OCI-LY3 (cell line): ENCODE measurements around the gene ALG1L2.
"Not testable (repeated sequence)": the region's sequence is repeated elsewhere in the genome, so short reads cannot be mapped to it uniquely, and the experiment has no call there.

ENCODE experiments used
- H2AFZ ChIP-seq: fragments of 200-600, 300-600 bp; shearing (Covaris generic); 2 replicates; pipeline ENCODE4 v1.6.0; 2014; ENCODE audit warnings: antibody characterized with exemption, low read depth, low read length
- H3K27ac ChIP-seq: fragments of 200-600, 300-600 bp; sonication (generic); 2 replicates; pipeline ENCODE4 v1.5.1; 2014; ENCODE audit warnings: mild to moderate bottlenecking, low read length, moderate library complexity, mixed read lengths
- H3K27me3 ChIP-seq: fragments of 200-600, 300-600 bp; sonication (generic); 2 replicates; pipeline ENCODE4 v1.6.1; 2014; ENCODE audit warnings: low read depth, low read length, mixed read lengths
- H3K36me3 ChIP-seq: fragments of 200-600, 300-600 bp; sonication (generic); replicated peaks from 2 replicates; pipeline ENCODE3; 2014; ENCODE audit warnings: low read depth, low read length, mixed read lengths
- H3K4me1 ChIP-seq: fragments of 300-600, 200-600 bp; sonication (generic); 2 replicates; pipeline ENCODE4 v1.6.1; 2014; ENCODE audit warnings: low read length, mixed read lengths
- H3K4me2 ChIP-seq: fragments of 200-600, 300-600 bp; sonication (generic); 2 replicates; pipeline ENCODE4 v1.6.1; 2014; ENCODE audit warnings: low read length, mixed read lengths
- H3K4me3 ChIP-seq: fragments of 300-600, 200-600 bp; sonication (generic); 2 replicates; pipeline ENCODE4 v1.5.1; 2014; ENCODE audit warnings: antibody characterized with exemption, mild to moderate bottlenecking, low read length, moderate library complexity
- H3K79me2 ChIP-seq: fragments of 300-600, 200-600 bp; shearing (Covaris generic); 2 replicates; pipeline ENCODE4 v1.6.1; 2014; ENCODE audit warnings: mild to moderate bottlenecking, low read length, mixed read lengths
- H3K9ac ChIP-seq: fragments of 300-600, 200-600 bp; shearing (Covaris generic); 2 replicates; pipeline ENCODE4 v1.6.0; 2014; ENCODE audit warnings: mild to moderate bottlenecking, low read length, moderate library complexity
- H3K9me3 ChIP-seq: fragments of 200-600, 300-600 bp; shearing (Covaris generic); 2 replicates; pipeline ENCODE4 v1.6.1; 2014; ENCODE audit warnings: low read length, mixed read lengths; ENCODE audit not compliant: insufficient read depth
- H4K20me1 ChIP-seq: fragments of 200-600, 300-600 bp; sonication (generic); 2 replicates; pipeline ENCODE4 v1.6.1; 2016; ENCODE audit warnings: low read length, mixed read lengths; ENCODE audit not compliant: insufficient read depth
- CTCF ChIP-seq: fragments of 200-600, 300-600 bp; sonication (generic); IDR thresholded peaks from 2 replicates; pipeline ENCODE4 v1.5.1; 2014; ENCODE audit warnings: antibody characterized with exemption, low read length, low read depth
- EZH2phosphoT487 ChIP-seq: fragments of 200-600 bp; shearing (Covaris generic); IDR thresholded peaks from 2 replicates; pipeline ENCODE4 v1.6.1; 2018; ENCODE audit warnings: antibody characterized with exemption, mixed run types, low read depth

The ALG1L2 gene

GRCh38 chr3:130073582-130073981 lies 8.0 kb upstream of the ALG1L2 start:
- H3K9me3 ChIP-seq: no peaks in the 10 kb centered on the region
- no peaks in the 10 kb centered on the region for H3K79me2 ChIP-seq
- H3K9ac ChIP-seq: no peak overlapping the region
- H3K27me3 ChIP-seq: no peaks in the 10 kb centered on the region
- no peaks in the 10 kb centered on the region for H3K4me1 ChIP-seq
- H3K4me3 ChIP-seq: no peak overlapping the region
- H3K27ac ChIP-seq: no peak overlapping the region
- no peaks in the 10 kb centered on the region for H3K36me3 ChIP-seq
- no peaks in the 10 kb centered on the region for H4K20me1 ChIP-seq
- no peak for TF ChIP-seq CTCF
- no peak for TF ChIP-seq EZH2phosphoT487
- no peak overlapping the region for H2AFZ ChIP-seq
- H3K4me2 ChIP-seq: no peak overlapping the region

GRCh38 chr3:130077636-130078035 lies 4.0 kb upstream of the ALG1L2 start:
- Histone ChIP-seq H3K79me2 (no peaks in the 10 kb centered on the region), H3K27me3 (no peaks in the 10 kb centered on the region), H3K9ac (no peak overlapping the region), H3K4me3 (no peak overlapping the region), H3K36me3 (no peaks in the 10 kb centered on the region), H3K4me1 (no peaks in the 10 kb centered on the region), H3K9me3 (no peaks in the 10 kb centered on the region), H3K27ac (no peak overlapping the region), H3K4me2 (no peak overlapping the region), H4K20me1 (no peaks in the 10 kb centered on the region), H2AFZ (no peak overlapping the region)
- no peak for TF ChIP-seq EZH2phosphoT487
- no peak for TF ChIP-seq CTCF

GRCh38 chr3:130083363-130084090 lies 1.9 kb downstream of the ALG1L2 start:
- not testable (repeated sequence) for H4K20me1 ChIP-seq, H3K27me3 ChIP-seq, H2AFZ ChIP-seq, H3K36me3 ChIP-seq, H3K4me2 ChIP-seq, H3K9me3 ChIP-seq, H3K4me3 ChIP-seq, H3K9ac ChIP-seq, H3K27ac ChIP-seq, H3K79me2 ChIP-seq, H3K4me1 ChIP-seq

GRCh38 chr3:130084436-130084980 lies 2.9 kb downstream of the ALG1L2 start:
- Histone ChIP-seq H3K27ac (no peak overlapping the region), H3K27me3 (no peaks in the 10 kb centered on the region), H3K4me1 (no peaks in the 10 kb centered on the region), H4K20me1 (no peaks in the 10 kb centered on the region), H3K9ac (no peak overlapping the region), H3K9me3 (no peaks in the 10 kb centered on the region), H3K79me2 (no peaks in the 10 kb centered on the region), H3K4me3 (no peak overlapping the region), H2AFZ (no peak overlapping the region), H3K36me3 (no peaks in the 10 kb centered on the region), H3K4me2 (no peak overlapping the region)
- TF ChIP-seq CTCF (no peak), EZH2phosphoT487 (no peak)
